GM21786 (cell line): Measurements from ENCODE around the gene DYNLL1.
A peak's percentile ranks its signal among the peaks of the same experiment; 100 is the strongest.
"Not testable (repeated sequence)": the region's sequence is repeated elsewhere in the genome, so short reads cannot be mapped to it uniquely, and the experiment has no call there.

Experiments used
- ATAC-seq: cut with Tn5 transposase; IDR thresholded peaks from one replicate; pipeline ENCODE4 v1.9.1; 2021; ENCODE audit not compliant: unreplicated experiment

The DYNLL1 gene

GRCh38 chr12:120504587-120504986, 8.7 kb downstream of the DYNLL1 start:
- ATAC-seq = no peak

GRCh38 chr12:120508537-120508936, 12.6 kb downstream of the DYNLL1 start:
- no peak for ATAC-seq

- ATAC-seq = no peak
Observed at GRCh38 chr12:120514002-120514401, 18.1 kb downstream of the DYNLL1 start.

GRCh38 chr12:120515496-120515895, 19.6 kb downstream of the DYNLL1 start:
- no peak for ATAC-seq

- not testable (repeated sequence) for ATAC-seq
Observed at GRCh38 chr12:120519324-120519723, 23.4 kb downstream of the DYNLL1 start.

GRCh38 chr12:120522568-120522967, 26.7 kb downstream of the DYNLL1 start:
- no peak for ATAC-seq

- ATAC-seq = peak; percentile 76
Observed at GRCh38 chr12:120528861-120529525, 33.1 kb downstream of the DYNLL1 start, which contains the start of gene COQ5. TSS of gene COQ5 (minus strand) at chr12:120529158. CDS start at chr12:120529141, 17 bp downstream.

- no peak for ATAC-seq
Observed at GRCh38 chr12:120529641-120530417, 33.9 kb downstream of the DYNLL1 start.

- not testable (repeated sequence) for ATAC-seq
Observed at GRCh38 chr12:120530418-120530761, 34.5 kb downstream of the DYNLL1 start.

GRCh38 chr12:120532701-120533238, 36.9 kb downstream of the DYNLL1 start:
- ATAC-seq = no peak

GRCh38 chr12:120534203-120534702, 38.3 kb downstream of the DYNLL1 start, which contains the start of gene RNF10:
TSS of gene RNF10 (plus strand) at chr12:120534356. CDS start at chr12:120534812, 456 bp downstream.
- ATAC-seq = peak; percentile 61

GRCh38 chr12:120534703-120535655, 39.1 kb downstream of the DYNLL1 start:
- peak; percentile 29 for ATAC-seq

GRCh38 chr12:120536064-120536791, 40.3 kb downstream of the DYNLL1 start:
- ATAC-seq = no peak

GRCh38 chr12:120537856-120538220, 41.9 kb downstream of the DYNLL1 start:
- no peak for ATAC-seq

GRCh38 chr12:120538281-120539156, 42.6 kb downstream of the DYNLL1 start:
- ATAC-seq = no peak

- no peak for ATAC-seq
Observed at GRCh38 chr12:120539303-120539702, 43.4 kb downstream of the DYNLL1 start.

GRCh38 chr12:120540445-120540844, 44.5 kb downstream of the DYNLL1 start:
- no peak for ATAC-seq

- no peak for ATAC-seq
Observed at GRCh38 chr12:120542166-120542565, 46.3 kb downstream of the DYNLL1 start.

- ATAC-seq = no peak
Observed at GRCh38 chr12:120544691-120545090, 48.8 kb downstream of the DYNLL1 start.
